OCI-LY1 (cell line): Measurements from ENCODE around the gene IPO4.

ENCODE experiments used
- CTCF ChIP-seq: fragments of 200-600 bp; sonication (generic), shearing (Covaris generic); IDR thresholded peaks from 2 replicates; pipeline ENCODE4 v1.5.1; 2017; ENCODE audit warnings: mild to moderate bottlenecking, antibody characterized with exemption, low read length, moderate library complexity, mixed read lengths
- EZH2 ChIP-seq: fragments of 200-600 bp; sonication (generic), shearing (Covaris generic); IDR thresholded peaks from 2 replicates; pipeline ENCODE4 v1.8.0; 2017; ENCODE audit warnings: borderline replicate concordance, mixed run types, mild to moderate bottlenecking, antibody characterized with exemption, low read length, moderate library complexity, mixed read lengths

DNA sequence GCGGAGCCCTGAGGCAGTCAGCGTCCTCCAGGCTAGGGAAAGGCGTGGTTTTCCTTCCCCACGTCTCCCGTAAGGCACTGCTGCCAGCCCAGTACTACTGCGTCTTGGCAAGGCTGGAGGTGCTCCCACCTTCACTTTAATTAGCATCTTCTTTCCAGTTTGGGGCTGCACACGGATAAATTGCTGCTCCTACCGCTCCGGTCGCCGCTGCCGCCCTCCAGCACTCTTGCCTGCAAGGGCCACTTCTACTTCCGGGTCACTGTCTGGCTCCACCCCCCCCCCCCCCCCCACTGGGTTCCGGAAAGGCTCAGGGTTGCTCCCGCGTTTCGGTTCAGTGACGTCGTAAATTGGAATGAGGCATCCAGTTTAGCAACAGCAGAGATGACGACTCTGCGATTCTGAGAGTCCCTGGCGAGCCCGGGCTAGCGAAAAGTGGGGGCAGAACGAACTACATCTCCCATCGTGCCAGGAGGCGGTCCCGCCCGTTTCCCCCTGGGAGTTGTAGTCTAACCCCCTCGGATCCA, 43.6 kb upstream of the IPO4 start, which contains the start of gene NEDD8:
- TF ChIP-seq CTCF (no peak), EZH2 (no peak)
